Measurements from ENCODE around the gene IFT27.

Gene IFT27
- long read RNA-seq, transcript IFT27-205 (7 exons, 1,095 nt), result major isoform, 11 of 23 reads
- long read RNA-seq, partial matches to known transcripts, result 3 of 23 reads
- long read RNA-seq, other reads (novel, unspliced or antisense), result 8 of 23 reads

GRCh38 chr22:36775964-36776669 lies at the start of gene IFT27:
Gene IFT27 (minus strand): TSS chr22:36776119. CDS start chr22:36775707, 412 bp downstream.
- peak within 1 kb of the TSS; percentile 46 for H3K27ac ChIP-seq (replicated peaks)
- H3K4me3 ChIP-seq (replicated peaks; ENCODE audit: insufficient read depth, low read length), result peak within 1 kb of the TSS; percentile 83
- TF ChIP-seq REST (IDR thresholded peaks at IDR 0.05; ENCODE audit: insufficient replicate concordance, low read depth), result no peak
- no peaks in the 10 kb centered on the region for H3K27me3 ChIP-seq (ENCODE audit: insufficient read depth, poor library complexity, severe bottlenecking)
- peak; percentile 99 to 100 for DNase-seq (ENCODE audit: low read depth in 1 of 2, low spot score in 1 of 2)

GRCh38 chr22:36824655-36825054 lies 48.7 kb upstream of the IFT27 start:
- peaks cover 2% of the 10 kb centered on the region for H3K27me3 ChIP-seq (ENCODE audit: insufficient read depth, poor library complexity, severe bottlenecking)
- H3K27ac ChIP-seq (replicated peaks), result no peak overlapping the region
- no peak overlapping the region for H3K4me3 ChIP-seq (replicated peaks; ENCODE audit: insufficient read depth, low read length)
- DNase-seq (ENCODE audit: low read depth in 1 of 2, low spot score in 1 of 2), result no peak
- no peak for TF ChIP-seq SPI1 (IDR thresholded peaks at IDR 0.05; ENCODE audit: borderline replicate concordance, low read depth)
- no peak for TF ChIP-seq POLR2AphosphoS5 (IDR thresholded peaks at IDR 0.05; ENCODE audit: low read depth)
- no peak for TF ChIP-seq GABPA (IDR thresholded peaks at IDR 0.05; ENCODE audit: low read depth)
- TF ChIP-seq CTCF (IDR thresholded peaks at IDR 0.05; ENCODE audit: insufficient read depth, low read length), result no peak
- no peak for TF ChIP-seq REST (IDR thresholded peaks at IDR 0.05; ENCODE audit: insufficient replicate concordance, low read depth)

- no peak for DNase-seq (ENCODE audit: low read depth in 1 of 2, low spot score in 1 of 2)
- peaks cover 15% of the 10 kb centered on the region for H3K27me3 ChIP-seq (ENCODE audit: insufficient read depth, poor library complexity, severe bottlenecking)
- TF ChIP-seq POLR2AphosphoS5 (IDR thresholded peaks at IDR 0.05; ENCODE audit: low read depth), result no peak
- H3K4me3 ChIP-seq (replicated peaks; ENCODE audit: insufficient read depth, low read length), result no peak overlapping the region
- H3K27ac ChIP-seq (replicated peaks), result no peak overlapping the region
Measured at GRCh38 chr22:36823186-36823839, 47.4 kb upstream of the IFT27 start.

GRCh38 chr22:36822581-36822980 lies 46.7 kb upstream of the IFT27 start:
- Histone ChIP-seq H3K4me3 (replicated peaks; ENCODE audit: insufficient read depth, low read length) (no peak overlapping the region), H3K27ac (replicated peaks) (no peak overlapping the region), H3K27me3 (ENCODE audit: insufficient read depth, poor library complexity, severe bottlenecking) (peaks cover 20% of the 10 kb centered on the region)
- no peak for TF ChIP-seq GABPA (IDR thresholded peaks at IDR 0.05; ENCODE audit: low read depth)
- DNase-seq (ENCODE audit: low read depth in 1 of 2, low spot score in 1 of 2), result no peak

- Histone ChIP-seq H3K27me3 (ENCODE audit: insufficient read depth, poor library complexity, severe bottlenecking) (peaks cover 50% of the 10 kb centered on the region), H3K4me3 (replicated peaks; ENCODE audit: insufficient read depth, low read length) (no peak overlapping the region), H3K27ac (replicated peaks) (no peak overlapping the region)
- no peak for TF ChIP-seq CTCF (IDR thresholded peaks at IDR 0.05; ENCODE audit: insufficient read depth, low read length)
- no peak for TF ChIP-seq SPI1 (IDR thresholded peaks at IDR 0.05; ENCODE audit: borderline replicate concordance, low read depth)
- no peak for TF ChIP-seq GABPA (IDR thresholded peaks at IDR 0.05; ENCODE audit: low read depth)
- TF ChIP-seq REST (IDR thresholded peaks at IDR 0.05; ENCODE audit: insufficient replicate concordance, low read depth), result no peak
- TF ChIP-seq POLR2AphosphoS5 (IDR thresholded peaks at IDR 0.05; ENCODE audit: low read depth), result no peak
- no peak for DNase-seq (ENCODE audit: low read depth in 1 of 2, low spot score in 1 of 2)
Measured at GRCh38 chr22:36819112-36819511, 43.2 kb upstream of the IFT27 start.

All from HL-60 (cell line).